Upper lobe of left lung (tissue), 6 donors: Measurements from ENCODE around the gene UBR2. TPM values are rescaled to one million over a fixed set of nuclear protein-coding genes. Genes with fewer than 3 reads are reported as not detected.

Experiments used
- ATAC-seq, 2 donors: fragments of 200-7000 bp; cut with Tn5 transposase; one replicate each; pipeline ENCODE4 v1.9.1; 2022; ENCODE audit warnings: mild to moderate bottlenecking in 2 of 2, moderate library complexity in 2 of 2; ENCODE audit not compliant: low FRiP score in 2 of 2
- DNase-seq, 2 donors: peaks; one replicate each; pipeline ENCODE4 v3.0.0-alpha.2; 2019 to 2020
- H3K27ac ChIP-seq, 4 donors: fragments of 200-600 bp; sonication (generic); one replicate each; pipeline ENCODE4 v1.5.1; 2016 to 2019
- H3K27me3 ChIP-seq, 4 donors: fragments of 200-600 bp; sonication (generic); one replicate each; pipeline ENCODE4 v1.5.1; 2017 to 2019
- H3K36me3 ChIP-seq, 4 donors: fragments of 200-600 bp; sonication (generic); one replicate each; pipeline ENCODE4 v1.5.1; 2016 to 2019
- H3K4me1 ChIP-seq, 4 donors: fragments of 200-600 bp; sonication (generic); one replicate each; pipeline ENCODE4 v1.5.1; 2018 to 2019
- H3K4me3 ChIP-seq, 4 donors: fragments of 200-600 bp; sonication (generic); one replicate each; pipeline ENCODE4 v1.5.1; 2017 to 2019; ENCODE audit warnings: mild to moderate bottlenecking in 2 of 4, moderate library complexity in 1 of 4
- H3K9me3 ChIP-seq, 4 donors: fragments of 200-600 bp; sonication (generic); one replicate each; pipeline ENCODE4 v1.5.1; 2018 to 2019
- EP300 ChIP-seq, 4 donors: sonication (generic); formaldehyde crosslinking; IDR thresholded peaks; one replicate each; pipeline ENCODE4 v1.5.1; 2017; ENCODE audit warnings: antibody characterized with exemption in 4 of 4, control low read depth in 2 of 4
- POLR2A ChIP-seq, 4 donors: fragments of 450-650 bp; IDR thresholded peaks; one replicate each; pipeline ENCODE4 v1.5.1; 2016 to 2017; ENCODE audit warnings: antibody characterized with exemption in 4 of 4, mild to moderate bottlenecking in 2 of 4
- POLR2AphosphoS5 ChIP-seq, 2 donors: sonication (generic); formaldehyde crosslinking; IDR thresholded peaks; one replicate each; pipeline ENCODE4 v1.5.1; 2017; ENCODE audit warnings: antibody characterized with exemption in 2 of 2
- WGBS, 2 donors: methylation state at CpG; one replicate each; pipeline ENCODE4 v1.1.5; 2017 to 2018; 5-methylcytosine and 5-hydroxymethylcytosine counted together
- total RNA-seq, 6 donors: library from RNA; depleted of rRNA in 4 of 6; stranded (reverse); fragments of >200 nt in 4 of 6; gene quantifications; one replicate each; pipeline versions ENCODE4 v1.1.0 to v1.2.1, GENCODE V29; 2016 to 2021
- TF ChIP-seq, protein P1 (sequence below), 6 experiments: fragments of 450-650 bp in 4 of 6; fragments of 200-600 bp in 2 of 6; sonication (generic) in 2 of 6; IDR thresholded peaks; one replicate each; pipeline ENCODE4 v1.5.1; 2016 to 2019; ENCODE audit warnings: antibody characterized with exemption in 6 of 6
- donor health status: DM: no; HTN: no; CAD: no; lungs with moderate emphysema.
- donor health status: DM: no; HTN: yes; CAD: no; lungs with severe emphysema.

Gene UBR2
- total RNA-seq, 6 donors from 2014 or later, result 20.3 to 44.3 (median 32.8) TPM

DNA sequence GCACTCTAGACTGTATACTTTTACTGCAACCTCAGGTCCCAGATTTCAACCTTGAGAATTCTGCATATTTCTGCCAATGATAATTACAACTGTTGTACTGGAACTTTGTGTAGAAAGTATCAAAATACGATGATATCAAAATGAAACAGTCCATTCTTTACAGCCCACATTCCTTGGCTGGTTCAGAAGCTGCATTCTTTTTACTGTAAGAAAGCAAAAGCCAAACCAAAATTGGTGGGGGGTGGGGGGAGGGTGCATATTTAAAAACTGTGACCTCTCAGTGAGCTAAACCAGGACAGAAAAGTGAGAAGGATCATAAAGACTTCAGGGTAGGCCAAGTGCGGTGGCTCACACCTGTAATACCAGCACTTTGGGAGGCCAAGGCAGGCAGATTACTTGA is 41.8 kb upstream of the UBR2 start:
- Histone ChIP-seq H3K36me3 (no peaks in the 10 kb centered on the region), H3K27ac (no peak overlapping the region), H3K4me3 (no peak overlapping the region), H3K4me1 (no peaks in the 10 kb centered on the region), H3K27me3 (no peaks in the 10 kb centered on the region), H3K9me3 (peaks cover 0 to 6% (median 2%) of the 10 kb centered on the region in 4 donors)
- ATAC-seq, result no peak
- WGBS, 2 donors, result 82 to 91% methylated on average over 2 of the region's 2 CpGs
- TF ChIP-seq EP300 (IDR thresholded peaks at IDR 0.05) (no peak), POLR2A (IDR thresholded peaks at IDR 0.05) (no peak), POLR2AphosphoS5 (IDR thresholded peaks at IDR 0.05) (no peak)
- TF ChIP-seq, protein P1, sequence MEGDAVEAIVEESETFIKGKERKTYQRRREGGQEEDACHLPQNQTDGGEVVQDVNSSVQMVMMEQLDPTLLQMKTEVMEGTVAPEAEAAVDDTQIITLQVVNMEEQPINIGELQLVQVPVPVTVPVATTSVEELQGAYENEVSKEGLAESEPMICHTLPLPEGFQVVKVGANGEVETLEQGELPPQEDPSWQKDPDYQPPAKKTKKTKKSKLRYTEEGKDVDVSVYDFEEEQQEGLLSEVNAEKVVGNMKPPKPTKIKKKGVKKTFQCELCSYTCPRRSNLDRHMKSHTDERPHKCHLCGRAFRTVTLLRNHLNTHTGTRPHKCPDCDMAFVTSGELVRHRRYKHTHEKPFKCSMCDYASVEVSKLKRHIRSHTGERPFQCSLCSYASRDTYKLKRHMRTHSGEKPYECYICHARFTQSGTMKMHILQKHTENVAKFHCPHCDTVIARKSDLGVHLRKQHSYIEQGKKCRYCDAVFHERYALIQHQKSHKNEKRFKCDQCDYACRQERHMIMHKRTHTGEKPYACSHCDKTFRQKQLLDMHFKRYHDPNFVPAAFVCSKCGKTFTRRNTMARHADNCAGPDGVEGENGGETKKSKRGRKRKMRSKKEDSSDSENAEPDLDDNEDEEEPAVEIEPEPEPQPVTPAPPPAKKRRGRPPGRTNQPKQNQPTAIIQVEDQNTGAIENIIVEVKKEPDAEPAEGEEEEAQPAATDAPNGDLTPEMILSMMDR (IDR thresholded peaks at IDR 0.05), result no peak
- no peak for DNase-seq

DNA sequence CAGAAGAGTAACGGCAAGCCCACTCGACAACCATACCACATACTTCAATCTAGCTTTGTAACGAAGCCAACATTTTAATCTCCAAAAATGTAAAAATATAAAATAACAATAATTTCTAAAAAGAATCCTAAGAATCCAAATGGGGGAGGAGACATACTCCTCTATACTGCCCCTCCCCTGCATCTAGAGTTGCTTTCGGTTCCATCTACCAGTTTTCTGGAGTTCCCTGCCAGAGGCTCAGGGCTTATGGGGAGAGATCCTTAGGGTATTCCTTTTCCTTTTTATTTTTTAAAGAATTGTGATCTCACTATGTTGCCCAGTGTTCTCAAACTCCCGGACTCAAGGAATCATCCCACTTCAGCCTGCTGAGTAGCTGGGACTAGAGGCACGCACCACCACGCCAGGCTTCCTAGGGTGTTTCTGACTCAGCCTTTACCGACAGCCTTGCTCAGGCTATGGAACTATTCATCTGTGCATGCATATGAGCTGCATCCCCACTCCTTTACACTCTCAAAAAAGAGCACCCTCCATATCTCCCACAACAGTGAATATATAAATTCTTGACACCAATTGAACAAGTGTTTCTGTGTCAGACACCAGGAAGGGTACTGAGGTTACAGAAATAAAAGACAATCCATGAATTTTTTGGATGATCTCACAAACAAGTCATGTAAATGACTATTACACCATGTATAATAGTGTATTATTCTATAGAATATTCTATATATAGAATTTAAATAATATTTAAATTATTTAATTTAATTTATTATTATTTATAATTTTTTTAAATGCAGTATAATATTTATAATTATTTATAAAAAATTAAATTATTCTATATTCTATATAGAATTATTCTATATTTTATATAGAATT is 40.7 kb upstream of the UBR2 start:
- Histone ChIP-seq H3K9me3 (peaks cover 0 to 6% (median 2%) of the 10 kb centered on the region in 4 donors), H3K36me3 (no peaks in the 10 kb centered on the region), H3K4me3 (no peak overlapping the region), H3K27ac (no peak overlapping the region), H3K27me3 (no peaks in the 10 kb centered on the region), H3K4me1 (no peaks in the 10 kb centered on the region)
- 87 to 89% methylated on average over 8 of the region's 8 CpGs for WGBS, 2 donors
- no peak for TF ChIP-seq POLR2A (IDR thresholded peaks at IDR 0.05)
- TF ChIP-seq POLR2AphosphoS5 (IDR thresholded peaks at IDR 0.05), result no peak
- TF ChIP-seq, protein P1 (IDR thresholded peaks at IDR 0.05), result no peak
- TF ChIP-seq EP300 (IDR thresholded peaks at IDR 0.05), result no peak
- DNase-seq (no peak), ATAC-seq (peak in 1 of 2 donors; percentile 31)

DNA sequence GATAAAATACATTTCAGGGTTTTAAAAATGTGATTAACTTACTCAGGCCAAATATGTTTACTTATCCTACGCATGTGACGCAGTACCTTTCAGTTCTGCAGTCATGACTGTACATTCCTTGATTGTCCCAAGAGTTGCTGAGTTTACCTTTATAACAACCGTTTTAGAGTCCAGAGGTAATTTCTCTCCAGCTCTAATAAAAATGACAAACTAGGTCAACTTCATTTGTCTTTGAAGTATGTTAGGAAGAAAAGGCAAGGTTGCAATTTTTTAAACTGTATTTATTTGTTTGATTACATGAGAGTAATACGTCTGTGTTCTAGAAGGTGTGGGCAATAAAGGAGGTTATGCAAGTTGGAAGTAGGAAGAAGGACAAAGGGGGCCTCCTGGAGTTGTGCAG is 38.6 kb upstream of the UBR2 start:
- H3K4me3 ChIP-seq, result no peak overlapping the region
- ATAC-seq (no peak), DNase-seq (no peak)
- WGBS, 2 donors, result 75 to 85% methylated on average over 4 of the region's 4 CpGs
- H3K36me3 ChIP-seq, result no peaks in the 10 kb centered on the region
- no peak overlapping the region for H3K27ac ChIP-seq
- TF ChIP-seq POLR2A (IDR thresholded peaks at IDR 0.05) (no peak), POLR2AphosphoS5 (IDR thresholded peaks at IDR 0.05) (no peak), EP300 (IDR thresholded peaks at IDR 0.05) (no peak)
- TF ChIP-seq, protein P1 (IDR thresholded peaks at IDR 0.05), result no peak
- H3K4me1 ChIP-seq, result no peaks in the 10 kb centered on the region
- H3K27me3 ChIP-seq, result no peaks in the 10 kb centered on the region
- H3K9me3 ChIP-seq, result peaks cover 0 to under 1% (median 0%) of the 10 kb centered on the region in 4 donors

DNA sequence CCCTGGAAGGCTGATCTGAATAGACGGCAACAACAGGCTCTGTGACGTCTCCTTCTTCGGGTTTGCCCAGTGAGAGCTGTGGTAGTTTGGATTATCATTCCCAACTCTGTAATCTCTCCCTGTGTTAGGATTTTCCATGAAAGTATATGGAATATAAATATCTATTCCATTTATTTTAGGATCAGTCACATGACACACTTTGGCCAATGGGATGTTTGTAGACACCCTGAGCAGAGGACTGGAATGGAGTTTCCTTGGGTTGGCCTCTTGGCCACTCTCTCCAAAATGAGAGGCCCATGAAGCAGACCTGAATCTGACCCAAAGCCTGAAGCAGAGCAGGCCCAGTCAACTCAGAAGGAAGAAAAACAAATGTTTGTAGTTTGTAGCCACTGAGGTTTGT is 37.2 kb upstream of the UBR2 start:
- TF ChIP-seq EP300 (IDR thresholded peaks at IDR 0.05) (no peak), POLR2A (IDR thresholded peaks at IDR 0.05) (no peak), POLR2AphosphoS5 (IDR thresholded peaks at IDR 0.05) (no peak)
- TF ChIP-seq, protein P1 (IDR thresholded peaks at IDR 0.05), result no peak
- no peaks in the 10 kb centered on the region for H3K36me3 ChIP-seq
- ATAC-seq (no peak), DNase-seq (no peak)
- H3K4me3 ChIP-seq, result no peak overlapping the region
- H3K27ac ChIP-seq, result no peak overlapping the region
- no peaks in the 10 kb centered on the region for H3K4me1 ChIP-seq
- no peaks in the 10 kb centered on the region for H3K9me3 ChIP-seq
- no peaks in the 10 kb centered on the region for H3K27me3 ChIP-seq
- 88 to 100% methylated on average over 3 of the region's 3 CpGs for WGBS, 2 donors
